CD14-positive monocyte (primary cell): ENCODE measurements around the gene LRP2BP. TPM values are rescaled to one million over a fixed set of nuclear protein-coding genes. Genes with fewer than 3 reads are reported as not detected.

ENCODE experiments used
- DNase-seq, 3 donors: peaks; one replicate each; pipeline ENCODE4 v3.0.0-alpha.2; 2011 to 2022
- H2AFZ ChIP-seq: 2 replicates; pipeline ENCODE4 v1.6.0; 2012; ENCODE audit warnings: mild to moderate bottlenecking, low read depth, low read length, inconsistent platforms; ENCODE audit not compliant: insufficient read depth, poor library complexity, severe bottlenecking
- H3K27ac ChIP-seq, 2 donors: 1 replicate in 1 of 2; 2 replicates in 1 of 2; pipeline ENCODE4 v1.5.1; 2012 to 2013; ENCODE audit warnings: low read length in 2 of 2, control low read depth in 1 of 2, inconsistent platforms in 1 of 2, low read depth in 1 of 2, mild to moderate bottlenecking in 1 of 2
- H3K27me3 ChIP-seq, 2 donors: one replicate each; pipeline versions ENCODE4 v1.6.0 to v1.6.1; 2011 to 2013; ENCODE audit warnings: low read length in 2 of 2; ENCODE audit not compliant: control insufficient read depth in 2 of 2, insufficient read depth in 2 of 2
- H3K36me3 ChIP-seq, 2 donors: replicated peaks in 1 of 2; 1 replicate in 1 of 2; 2 replicates in 1 of 2; pipeline versions ENCODE4 v1.5.1 to v1.6.1; 2012 to 2013; ENCODE audit warnings: low read length in 2 of 2, control low read depth in 1 of 2, inconsistent platforms in 1 of 2, mild to moderate bottlenecking in 1 of 2; ENCODE audit not compliant: insufficient read depth in 2 of 2, control insufficient read depth in 1 of 2
- H3K4me1 ChIP-seq, 2 donors: 1 replicate in 1 of 2; 2 replicates in 1 of 2; pipeline versions ENCODE4 v1.5.1 to v1.6.1; 2012 to 2013; ENCODE audit warnings: low read length in 2 of 2, control low read depth in 1 of 2, inconsistent platforms in 1 of 2, mild to moderate bottlenecking in 1 of 2, moderate library complexity in 1 of 2; ENCODE audit not compliant: insufficient read depth in 2 of 2, control insufficient read depth in 1 of 2
- H3K4me2 ChIP-seq: replicated peaks from 2 replicates; pipeline ENCODE3; 2012; ENCODE audit warnings: low read length, moderate library complexity, mild to moderate bottlenecking; ENCODE audit not compliant: poor library complexity, severe bottlenecking; ENCODE audit errors: extremely low read depth
- H3K4me3 ChIP-seq, 3 experiments: fragments of 200-600 bp in 1 of 3; sonication (generic) in 1 of 3; replicated peaks in 1 of 3; 1 replicate in 2 of 3; 2 replicates in 1 of 3; pipeline ENCODE4 v1.5.1; 2011 to 2013; ENCODE audit warnings: low read length in 3 of 3, mild to moderate bottlenecking in 3 of 3, control low read depth in 2 of 3, low read depth in 2 of 3, inconsistent platforms in 1 of 3, moderate library complexity in 1 of 3
- H3K79me2 ChIP-seq: 2 replicates; pipeline ENCODE4 v1.6.0; 2012; ENCODE audit warnings: mild to moderate bottlenecking, control low read depth, inconsistent platforms, low read length, moderate library complexity; ENCODE audit not compliant: insufficient read depth
- H3K9ac ChIP-seq: 2 replicates; pipeline ENCODE4 v1.6.0; 2017; ENCODE audit warnings: low read length, mild to moderate bottlenecking; ENCODE audit not compliant: insufficient read depth, poor library complexity, severe bottlenecking
- H3K9me3 ChIP-seq, 2 donors: replicated peaks in 1 of 2; 1 replicate in 1 of 2; 2 replicates in 1 of 2; pipeline versions ENCODE4 v1.5.1 to v1.6.1; 2012 to 2013; ENCODE audit warnings: low read length in 2 of 2, control low read depth in 1 of 2; ENCODE audit not compliant: control insufficient read depth in 1 of 2, insufficient read depth in 1 of 2
- H4K20me1 ChIP-seq: 2 replicates; pipeline ENCODE4 v1.6.0; 2012; ENCODE audit warnings: mild to moderate bottlenecking, low read length, control low read depth, moderate library complexity; ENCODE audit not compliant: insufficient read depth
- H3K27ac Mint-ChIP-seq, 7 donors: one replicate each; pipeline ENCODE4 v1.8.0; 2020; ENCODE audit warnings: mild to moderate bottlenecking in 7 of 7, mixed read lengths in 7 of 7, moderate library complexity in 6 of 7, inconsistent platforms in 2 of 7
- H3K27me3 Mint-ChIP-seq, 3 donors: one replicate each; pipeline ENCODE4 v1.8.0; 2021 to 2022; ENCODE audit warnings: low read depth in 3 of 3, mild to moderate bottlenecking in 3 of 3, mixed read lengths in 3 of 3, moderate library complexity in 3 of 3, inconsistent platforms in 1 of 3
- H3K36me3 Mint-ChIP-seq, 2 donors: one replicate each; pipeline ENCODE4 v1.8.0; 2020; ENCODE audit warnings: mixed read lengths in 2 of 2, inconsistent platforms in 1 of 2, mild to moderate bottlenecking in 1 of 2
- H3K4me1 Mint-ChIP-seq: one replicate; pipeline ENCODE4 v1.8.0; 2020; ENCODE audit warnings: mild to moderate bottlenecking, mixed read lengths
- H3K4me3 Mint-ChIP-seq, 2 donors: one replicate each; pipeline ENCODE4 v1.8.0; 2020; ENCODE audit warnings: mild to moderate bottlenecking in 2 of 2, mixed read lengths in 2 of 2, moderate library complexity in 1 of 2
- H3K9me3 Mint-ChIP-seq, 7 donors: one replicate each; pipeline ENCODE4 v1.8.0; 2020 to 2022; ENCODE audit warnings: mixed read lengths in 7 of 7, mild to moderate bottlenecking in 6 of 7, moderate library complexity in 6 of 7, inconsistent platforms in 2 of 7
- WGBS: methylation state at CpG from one replicate; pipeline ENCODE4 v1.1.5; 2013; ENCODE audit warnings: missing lambda C conversion rate; ENCODE audit not compliant: insufficient coverage; 5-methylcytosine and 5-hydroxymethylcytosine counted together
- intact Hi-C, 2 donors: fragments of 100-400 bp; cut with micrococcal nuclease; formaldehyde crosslinking; loops; one replicate each; pipeline versions ENCODE4 v1.15.0 to v1.15.1; 2023
- polyA plus RNA-seq, 3 donors: library from polyadenylated mRNA; depleted of rRNA in 1 of 3; unstranded in 2 of 3; stranded (reverse) in 1 of 3; fragments of 300-500 nt in 2 of 3; fragments of >200 nt in 1 of 3; fragmentation: Illumina TruSeq in 2 of 3; gene quantifications; 1 replicate in 2 of 3; 2 replicates in 1 of 3; pipeline ENCODE4 v1.2.3, GENCODE V29; 2012 to 2021
- TF ChIP-seq, protein P1 (sequence below): fragments of 200-600 bp; IDR thresholded peaks from one replicate; pipeline ENCODE4 v1.8.0; 2022; ENCODE audit warnings: antibody characterized with exemption, mild to moderate bottlenecking

LRP2BP gene
- polyA plus RNA-seq, 3 donors: 0.04 to 0.10 (median 0.09) TPM

DNA sequence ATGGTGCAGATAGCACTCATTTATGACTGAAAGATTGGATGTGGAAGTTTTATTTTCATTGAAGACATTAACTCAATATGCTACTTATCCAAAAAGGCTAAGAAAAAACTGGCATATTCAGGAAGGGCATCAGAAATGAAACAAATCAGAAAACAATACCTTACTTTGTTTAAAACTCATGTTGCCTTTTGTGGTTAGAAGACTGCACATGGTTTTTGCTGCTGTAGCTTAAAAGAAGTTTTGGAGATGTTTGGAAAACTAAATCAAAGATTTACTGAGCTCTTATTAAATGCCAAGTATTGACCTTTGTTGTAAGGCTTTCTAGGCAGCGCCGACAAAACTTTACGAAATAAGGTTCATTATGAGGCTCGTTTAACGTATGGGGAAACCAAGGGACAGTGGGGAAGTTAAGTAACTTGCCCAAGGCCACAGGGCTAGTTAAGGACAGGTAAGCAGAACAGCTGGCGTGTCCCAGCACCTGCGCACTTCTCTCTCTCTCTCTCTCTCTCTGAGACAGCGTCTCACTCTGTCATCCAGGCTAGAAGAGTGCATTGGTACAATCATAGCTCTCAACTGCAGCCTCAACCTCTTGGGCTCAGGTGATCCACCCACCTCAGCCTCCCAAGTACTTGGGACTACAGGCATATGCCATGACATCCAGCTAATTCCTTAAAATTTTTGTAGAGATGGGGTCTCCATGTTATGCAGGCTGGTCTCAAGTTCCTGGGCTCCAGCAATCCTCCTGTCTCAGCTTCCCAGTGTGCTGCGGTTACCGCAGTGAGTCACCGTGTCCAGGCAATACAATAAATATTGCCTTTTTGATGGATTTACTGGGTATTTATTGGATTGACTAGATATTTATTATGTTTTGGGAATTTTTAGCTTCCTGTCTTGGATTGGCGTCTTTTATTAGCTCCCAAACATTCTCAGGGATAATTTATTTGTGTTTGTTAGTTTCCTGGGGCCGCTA lies 16.1 kb downstream of the LRP2BP start:
- Mint-ChIP-seq H3K4me1 (peaks cover under 1% of the 10 kb centered on the region), H3K27me3 (peaks cover 13 to 22% (median 20%) of the 10 kb centered on the region in 3 donors), H3K9me3 (peaks cover 3 to 14% (median 8%) of the 10 kb centered on the region in 7 donors), H3K4me3 (no peak overlapping the region), H3K36me3 (no peaks in the 10 kb centered on the region), H3K27ac (no peak overlapping the region)
- no peaks in the 10 kb centered on the region for H3K36me3 ChIP-seq
- peaks cover 11 to 15% of the 10 kb centered on the region in 2 donors for H3K27me3 ChIP-seq
- no peaks in the 10 kb centered on the region for H4K20me1 ChIP-seq
- H3K79me2 ChIP-seq: no peaks in the 10 kb centered on the region
- H2AFZ ChIP-seq: no peak overlapping the region
- peaks cover 0 to 8% of the 10 kb centered on the region in 2 donors for H3K9me3 ChIP-seq
- no peak overlapping the region for H3K9ac ChIP-seq
- H3K27ac ChIP-seq: no peak overlapping the region
- H3K4me3 ChIP-seq: no peak overlapping the region
- H3K4me1 ChIP-seq: no peaks in the 10 kb centered on the region
- 95% methylated on average over 6 of the region's 13 CpGs for WGBS
- no peak for DNase-seq
- H3K4me2 ChIP-seq: no peak overlapping the region
- TF ChIP-seq, protein P1, sequence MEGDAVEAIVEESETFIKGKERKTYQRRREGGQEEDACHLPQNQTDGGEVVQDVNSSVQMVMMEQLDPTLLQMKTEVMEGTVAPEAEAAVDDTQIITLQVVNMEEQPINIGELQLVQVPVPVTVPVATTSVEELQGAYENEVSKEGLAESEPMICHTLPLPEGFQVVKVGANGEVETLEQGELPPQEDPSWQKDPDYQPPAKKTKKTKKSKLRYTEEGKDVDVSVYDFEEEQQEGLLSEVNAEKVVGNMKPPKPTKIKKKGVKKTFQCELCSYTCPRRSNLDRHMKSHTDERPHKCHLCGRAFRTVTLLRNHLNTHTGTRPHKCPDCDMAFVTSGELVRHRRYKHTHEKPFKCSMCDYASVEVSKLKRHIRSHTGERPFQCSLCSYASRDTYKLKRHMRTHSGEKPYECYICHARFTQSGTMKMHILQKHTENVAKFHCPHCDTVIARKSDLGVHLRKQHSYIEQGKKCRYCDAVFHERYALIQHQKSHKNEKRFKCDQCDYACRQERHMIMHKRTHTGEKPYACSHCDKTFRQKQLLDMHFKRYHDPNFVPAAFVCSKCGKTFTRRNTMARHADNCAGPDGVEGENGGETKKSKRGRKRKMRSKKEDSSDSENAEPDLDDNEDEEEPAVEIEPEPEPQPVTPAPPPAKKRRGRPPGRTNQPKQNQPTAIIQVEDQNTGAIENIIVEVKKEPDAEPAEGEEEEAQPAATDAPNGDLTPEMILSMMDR: no peak
- intact Hi-C loops: no loop called here

GRCh38 chr4:185378264-185378663 lies 17.5 kb downstream of the LRP2BP start:
- no peaks in the 10 kb centered on the region for H3K36me3 ChIP-seq
- no peaks in the 10 kb centered on the region for H3K4me1 ChIP-seq
- peaks cover 3 to 14% of the 10 kb centered on the region in 2 donors for H3K27me3 ChIP-seq
- H4K20me1 ChIP-seq: no peaks in the 10 kb centered on the region
- intact Hi-C loops: no loop called here
- WGBS: 92% methylated on average over 4 of the region's 6 CpGs
- TF ChIP-seq, protein P1: no peak
- no peaks in the 10 kb centered on the region for H3K36me3 Mint-ChIP-seq
- no peak overlapping the region for H3K4me3 Mint-ChIP-seq
- no peak overlapping the region for H2AFZ ChIP-seq
- H3K27ac ChIP-seq: no peak overlapping the region
- H3K4me2 ChIP-seq: no peak overlapping the region
- no peak overlapping the region for H3K4me3 ChIP-seq
- H3K9ac ChIP-seq: no peak overlapping the region
- no peak for DNase-seq
- H3K4me1 Mint-ChIP-seq: no peaks in the 10 kb centered on the region
- peaks cover 1 to 13% (median 11%) of the 10 kb centered on the region in 3 donors for H3K27me3 Mint-ChIP-seq
- no peaks in the 10 kb centered on the region for H3K9me3 ChIP-seq
- no peak overlapping the region for H3K27ac Mint-ChIP-seq
- no peaks in the 10 kb centered on the region for H3K79me2 ChIP-seq
- H3K9me3 Mint-ChIP-seq: peaks cover 0 to 8% (median 4%) of the 10 kb centered on the region in 7 donors
